HEK293 (cell line): ENCODE results near the gene ZSCAN22.

Experiments used
- HOXA7 ChIP-seq: sonication (generic); formaldehyde crosslinking; IDR thresholded peaks from 2 replicates; pipeline ENCODE4 v1.8.1; 2022; ENCODE audit warnings: missing genetic modification reagents, borderline replicate concordance
- KLF16 ChIP-seq: fragments of 450-650 bp; formaldehyde crosslinking; IDR thresholded peaks from 2 replicates; pipeline ENCODE4 v1.5.1; 2017; ENCODE audit warnings: missing biosample characterization, missing genetic modification characterization
- SP2 ChIP-seq: fragments of 450-650 bp; formaldehyde crosslinking; IDR thresholded peaks from 2 replicates; pipeline ENCODE4 v1.5.1; 2016; ENCODE audit warnings: missing biosample characterization, missing genetic modification characterization
- ZFP37 ChIP-seq: fragments of 450-650 bp; formaldehyde crosslinking; IDR thresholded peaks from 2 replicates; pipeline ENCODE4 v1.5.1; 2016; ENCODE audit warnings: missing biosample characterization, missing genetic modification characterization
- ZNF2 ChIP-seq: fragments of 450-650 bp; formaldehyde crosslinking; IDR thresholded peaks from 2 replicates; pipeline ENCODE4 v1.5.1; 2016; ENCODE audit warnings: missing biosample characterization, missing genetic modification characterization
- ZNF354C ChIP-seq: fragments of 450-650 bp; formaldehyde crosslinking; IDR thresholded peaks from 2 replicates; pipeline ENCODE4 v1.5.1; 2016; ENCODE audit warnings: missing biosample characterization, missing genetic modification characterization, low read depth, borderline replicate concordance
- ZNF366 ChIP-seq: fragments of 450-650 bp; formaldehyde crosslinking; conservative IDR thresholded peaks from 2 replicates; pipeline ENCODE4 v1.5.1; 2016; ENCODE audit warnings: missing biosample characterization, missing genetic modification characterization
- ZNF37A ChIP-seq: fragments of 450-650 bp; IDR thresholded peaks from 2 replicates; pipeline ENCODE4 v1.5.1; 2018; ENCODE audit warnings: missing biosample characterization, missing genetic modification characterization
- ZNF423 ChIP-seq: fragments of 450-650 bp; formaldehyde crosslinking; IDR thresholded peaks from 2 replicates; pipeline ENCODE4 v1.5.1; 2016; ENCODE audit warnings: missing biosample characterization, missing genetic modification characterization
- ZNF521 ChIP-seq: fragments of 450-650 bp; formaldehyde crosslinking; IDR thresholded peaks from 2 replicates; pipeline ENCODE4 v1.5.1; 2017; ENCODE audit warnings: missing biosample characterization, mild to moderate bottlenecking, missing genetic modification characterization
- ZNF558 ChIP-seq: fragments of 450-650 bp; formaldehyde crosslinking; IDR thresholded peaks from 2 replicates; pipeline ENCODE4 v1.5.1; 2016; ENCODE audit warnings: missing biosample characterization, missing genetic modification characterization
- ZNF785 ChIP-seq: fragments of 450-650 bp; formaldehyde crosslinking; IDR thresholded peaks from 2 replicates; pipeline ENCODE4 v1.5.1; 2016; ENCODE audit warnings: missing biosample characterization, missing genetic modification characterization
- TF ChIP-seq, protein P1 (sequence below): fragments of 450-650 bp; formaldehyde crosslinking; IDR thresholded peaks from 2 replicates; pipeline ENCODE4 v1.5.1; 2016; ENCODE audit warnings: missing biosample characterization, missing genetic modification characterization
- TF ChIP-seq, protein P2 (sequence below): fragments of 450-650 bp; formaldehyde crosslinking; IDR thresholded peaks from 2 replicates; pipeline ENCODE4 v1.5.1; 2017; ENCODE audit warnings: missing biosample characterization, mild to moderate bottlenecking, missing genetic modification characterization, moderate library complexity

DNA sequence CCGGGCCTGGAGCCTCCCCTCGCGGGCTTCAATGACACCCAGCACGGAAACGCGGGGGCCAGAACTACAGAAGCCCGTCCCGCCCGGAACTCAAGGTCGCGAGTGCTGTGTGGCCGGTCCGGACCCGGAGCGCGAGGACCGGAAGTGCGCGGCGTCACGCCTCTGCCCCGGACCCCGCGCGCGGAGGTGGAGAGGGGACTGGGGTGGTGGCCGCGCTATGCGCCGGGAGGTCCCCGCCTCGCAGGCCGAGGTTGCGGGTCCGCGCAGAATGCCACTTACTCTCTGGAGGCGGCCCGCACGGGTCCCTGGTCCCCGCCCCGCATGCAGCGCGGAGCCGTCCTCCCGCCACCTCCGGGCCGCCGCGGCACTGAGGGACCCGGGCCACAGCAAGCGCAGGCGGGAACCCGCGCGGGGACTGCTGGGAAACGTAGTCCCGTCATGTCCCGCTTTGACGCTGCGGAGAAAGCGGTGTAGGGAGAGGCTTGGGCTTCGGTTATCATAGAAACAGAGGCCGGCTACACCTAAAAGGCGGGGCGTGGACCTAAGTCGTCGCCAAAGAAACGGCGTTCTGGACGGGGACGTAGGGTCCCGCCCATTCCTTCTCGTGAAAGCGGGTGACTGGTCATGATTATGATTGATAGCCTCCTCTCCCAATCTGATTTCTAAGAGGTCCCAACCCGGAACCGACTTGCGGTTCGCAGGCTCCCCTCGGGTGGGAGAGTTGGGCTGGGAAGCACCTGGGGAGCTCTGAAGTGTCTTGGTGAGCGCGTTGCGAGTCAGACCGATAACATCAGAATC is 54.1 kb downstream of the ZSCAN22 start, which contains the start of gene ZNF837:
- TF ChIP-seq ZNF354C (tag by site-specific recombination) (no peak), ZNF37A (no peak), KLF16 (tag by site-specific recombination) (peak; percentile 98), ZNF2 (tag by site-specific recombination) (peak; percentile 89), ZNF558 (tag by site-specific recombination) (no peak), HOXA7 (CRISPR knock-in tag) (no peak), ZNF366 (tag by site-specific recombination) (no peak), ZNF785 (tag by site-specific recombination) (peak; percentile 90), SP2 (peak; percentile 86), ZNF521 (tag by site-specific recombination) (no peak), ZFP37 (tag by site-specific recombination) (peak; percentile 95), ZNF423 (tag by site-specific recombination) (0 out of 2 replicates have a peak, but pooled peaks have one; percentile 36)
- TF ChIP-seq, protein P1, sequence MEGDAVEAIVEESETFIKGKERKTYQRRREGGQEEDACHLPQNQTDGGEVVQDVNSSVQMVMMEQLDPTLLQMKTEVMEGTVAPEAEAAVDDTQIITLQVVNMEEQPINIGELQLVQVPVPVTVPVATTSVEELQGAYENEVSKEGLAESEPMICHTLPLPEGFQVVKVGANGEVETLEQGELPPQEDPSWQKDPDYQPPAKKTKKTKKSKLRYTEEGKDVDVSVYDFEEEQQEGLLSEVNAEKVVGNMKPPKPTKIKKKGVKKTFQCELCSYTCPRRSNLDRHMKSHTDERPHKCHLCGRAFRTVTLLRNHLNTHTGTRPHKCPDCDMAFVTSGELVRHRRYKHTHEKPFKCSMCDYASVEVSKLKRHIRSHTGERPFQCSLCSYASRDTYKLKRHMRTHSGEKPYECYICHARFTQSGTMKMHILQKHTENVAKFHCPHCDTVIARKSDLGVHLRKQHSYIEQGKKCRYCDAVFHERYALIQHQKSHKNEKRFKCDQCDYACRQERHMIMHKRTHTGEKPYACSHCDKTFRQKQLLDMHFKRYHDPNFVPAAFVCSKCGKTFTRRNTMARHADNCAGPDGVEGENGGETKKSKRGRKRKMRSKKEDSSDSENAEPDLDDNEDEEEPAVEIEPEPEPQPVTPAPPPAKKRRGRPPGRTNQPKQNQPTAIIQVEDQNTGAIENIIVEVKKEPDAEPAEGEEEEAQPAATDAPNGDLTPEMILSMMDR (tag by site-specific recombination), result no peak; the same call in 1 of the 2 replicates
- TF ChIP-seq, protein P2, sequence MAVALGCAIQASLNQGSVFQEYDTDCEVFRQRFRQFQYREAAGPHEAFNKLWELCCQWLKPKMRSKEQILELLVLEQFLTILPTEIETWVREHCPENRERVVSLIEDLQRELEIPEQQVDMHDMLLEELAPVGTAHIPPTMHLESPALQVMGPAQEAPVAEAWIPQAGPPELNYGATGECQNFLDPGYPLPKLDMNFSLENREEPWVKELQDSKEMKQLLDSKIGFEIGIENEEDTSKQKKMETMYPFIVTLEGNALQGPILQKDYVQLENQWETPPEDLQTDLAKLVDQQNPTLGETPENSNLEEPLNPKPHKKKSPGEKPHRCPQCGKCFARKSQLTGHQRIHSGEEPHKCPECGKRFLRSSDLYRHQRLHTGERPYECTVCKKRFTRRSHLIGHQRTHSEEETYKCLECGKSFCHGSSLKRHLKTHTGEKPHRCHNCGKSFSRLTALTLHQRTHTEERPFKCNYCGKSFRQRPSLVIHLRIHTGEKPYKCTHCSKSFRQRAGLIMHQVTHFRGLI (tag by site-specific recombination), result peak; percentile 66; the same call in 1 of the 2 replicates
